CD14-positive monocyte (primary cell): ENCODE measurements around the gene TMEM175. TPM values are rescaled to one million over a fixed set of nuclear protein-coding genes. Genes with fewer than 3 reads are reported as not detected.

ENCODE experiments used
- DNase-seq, 3 donors: peaks; one replicate each; pipeline ENCODE4 v3.0.0-alpha.2; 2011 to 2022
- H2AFZ ChIP-seq: 2 replicates; pipeline ENCODE4 v1.6.0; 2012; ENCODE audit warnings: mild to moderate bottlenecking, low read depth, low read length, inconsistent platforms; ENCODE audit not compliant: insufficient read depth, poor library complexity, severe bottlenecking
- H3K27ac ChIP-seq, 2 donors: 1 replicate in 1 of 2; 2 replicates in 1 of 2; pipeline ENCODE4 v1.5.1; 2012 to 2013; ENCODE audit warnings: low read length in 2 of 2, control low read depth in 1 of 2, inconsistent platforms in 1 of 2, low read depth in 1 of 2, mild to moderate bottlenecking in 1 of 2
- H3K27me3 ChIP-seq, 2 donors: one replicate each; pipeline versions ENCODE4 v1.6.0 to v1.6.1; 2011 to 2013; ENCODE audit warnings: low read length in 2 of 2; ENCODE audit not compliant: control insufficient read depth in 2 of 2, insufficient read depth in 2 of 2
- H3K36me3 ChIP-seq, 2 donors: replicated peaks in 1 of 2; 1 replicate in 1 of 2; 2 replicates in 1 of 2; pipeline versions ENCODE4 v1.5.1 to v1.6.1; 2012 to 2013; ENCODE audit warnings: low read length in 2 of 2, control low read depth in 1 of 2, inconsistent platforms in 1 of 2, mild to moderate bottlenecking in 1 of 2; ENCODE audit not compliant: insufficient read depth in 2 of 2, control insufficient read depth in 1 of 2
- H3K4me1 ChIP-seq, 2 donors: 1 replicate in 1 of 2; 2 replicates in 1 of 2; pipeline versions ENCODE4 v1.5.1 to v1.6.1; 2012 to 2013; ENCODE audit warnings: low read length in 2 of 2, control low read depth in 1 of 2, inconsistent platforms in 1 of 2, mild to moderate bottlenecking in 1 of 2, moderate library complexity in 1 of 2; ENCODE audit not compliant: insufficient read depth in 2 of 2, control insufficient read depth in 1 of 2
- H3K4me2 ChIP-seq: replicated peaks from 2 replicates; pipeline ENCODE3; 2012; ENCODE audit warnings: low read length, moderate library complexity, mild to moderate bottlenecking; ENCODE audit not compliant: poor library complexity, severe bottlenecking; ENCODE audit errors: extremely low read depth
- H3K4me3 ChIP-seq, 3 experiments: fragments of 200-600 bp in 1 of 3; sonication (generic) in 1 of 3; replicated peaks in 1 of 3; 1 replicate in 2 of 3; 2 replicates in 1 of 3; pipeline ENCODE4 v1.5.1; 2011 to 2013; ENCODE audit warnings: low read length in 3 of 3, mild to moderate bottlenecking in 3 of 3, control low read depth in 2 of 3, low read depth in 2 of 3, inconsistent platforms in 1 of 3, moderate library complexity in 1 of 3
- H3K79me2 ChIP-seq: 2 replicates; pipeline ENCODE4 v1.6.0; 2012; ENCODE audit warnings: mild to moderate bottlenecking, control low read depth, inconsistent platforms, low read length, moderate library complexity; ENCODE audit not compliant: insufficient read depth
- H3K9ac ChIP-seq: 2 replicates; pipeline ENCODE4 v1.6.0; 2017; ENCODE audit warnings: low read length, mild to moderate bottlenecking; ENCODE audit not compliant: insufficient read depth, poor library complexity, severe bottlenecking
- H3K9me3 ChIP-seq, 2 donors: replicated peaks in 1 of 2; 1 replicate in 1 of 2; 2 replicates in 1 of 2; pipeline versions ENCODE4 v1.5.1 to v1.6.1; 2012 to 2013; ENCODE audit warnings: low read length in 2 of 2, control low read depth in 1 of 2; ENCODE audit not compliant: control insufficient read depth in 1 of 2, insufficient read depth in 1 of 2
- H4K20me1 ChIP-seq: 2 replicates; pipeline ENCODE4 v1.6.0; 2012; ENCODE audit warnings: mild to moderate bottlenecking, low read length, control low read depth, moderate library complexity; ENCODE audit not compliant: insufficient read depth
- H3K27ac Mint-ChIP-seq, 7 donors: one replicate each; pipeline ENCODE4 v1.8.0; 2020; ENCODE audit warnings: mild to moderate bottlenecking in 7 of 7, mixed read lengths in 7 of 7, moderate library complexity in 6 of 7, inconsistent platforms in 2 of 7
- H3K27me3 Mint-ChIP-seq, 3 donors: one replicate each; pipeline ENCODE4 v1.8.0; 2021 to 2022; ENCODE audit warnings: low read depth in 3 of 3, mild to moderate bottlenecking in 3 of 3, mixed read lengths in 3 of 3, moderate library complexity in 3 of 3, inconsistent platforms in 1 of 3
- H3K36me3 Mint-ChIP-seq, 2 donors: one replicate each; pipeline ENCODE4 v1.8.0; 2020; ENCODE audit warnings: mixed read lengths in 2 of 2, inconsistent platforms in 1 of 2, mild to moderate bottlenecking in 1 of 2
- H3K4me1 Mint-ChIP-seq: one replicate; pipeline ENCODE4 v1.8.0; 2020; ENCODE audit warnings: mild to moderate bottlenecking, mixed read lengths
- H3K4me3 Mint-ChIP-seq, 2 donors: one replicate each; pipeline ENCODE4 v1.8.0; 2020; ENCODE audit warnings: mild to moderate bottlenecking in 2 of 2, mixed read lengths in 2 of 2, moderate library complexity in 1 of 2
- H3K9me3 Mint-ChIP-seq, 7 donors: one replicate each; pipeline ENCODE4 v1.8.0; 2020 to 2022; ENCODE audit warnings: mixed read lengths in 7 of 7, mild to moderate bottlenecking in 6 of 7, moderate library complexity in 6 of 7, inconsistent platforms in 2 of 7
- CTCF ChIP-seq: fragments of 200-600 bp; IDR thresholded peaks from one replicate; pipeline ENCODE4 v1.8.0; 2022; ENCODE audit warnings: antibody characterized with exemption, mild to moderate bottlenecking
- WGBS: methylation state at CpG from one replicate; pipeline ENCODE4 v1.1.5; 2013; ENCODE audit warnings: missing lambda C conversion rate; ENCODE audit not compliant: insufficient coverage; 5-methylcytosine and 5-hydroxymethylcytosine counted together
- intact Hi-C, 2 donors: fragments of 100-400 bp; cut with micrococcal nuclease; formaldehyde crosslinking; loops; one replicate each; pipeline versions ENCODE4 v1.15.0 to v1.15.1; 2023
- polyA plus RNA-seq, 3 donors: library from polyadenylated mRNA; depleted of rRNA in 1 of 3; unstranded in 2 of 3; stranded (reverse) in 1 of 3; fragments of 300-500 nt in 2 of 3; fragments of >200 nt in 1 of 3; fragmentation: Illumina TruSeq in 2 of 3; gene quantifications; 1 replicate in 2 of 3; 2 replicates in 1 of 3; pipeline ENCODE4 v1.2.3, GENCODE V29; 2012 to 2021

The TMEM175 gene
- polyA plus RNA-seq, 3 donors: 18.9 to 216 (median 20.7) TPM

DNA sequence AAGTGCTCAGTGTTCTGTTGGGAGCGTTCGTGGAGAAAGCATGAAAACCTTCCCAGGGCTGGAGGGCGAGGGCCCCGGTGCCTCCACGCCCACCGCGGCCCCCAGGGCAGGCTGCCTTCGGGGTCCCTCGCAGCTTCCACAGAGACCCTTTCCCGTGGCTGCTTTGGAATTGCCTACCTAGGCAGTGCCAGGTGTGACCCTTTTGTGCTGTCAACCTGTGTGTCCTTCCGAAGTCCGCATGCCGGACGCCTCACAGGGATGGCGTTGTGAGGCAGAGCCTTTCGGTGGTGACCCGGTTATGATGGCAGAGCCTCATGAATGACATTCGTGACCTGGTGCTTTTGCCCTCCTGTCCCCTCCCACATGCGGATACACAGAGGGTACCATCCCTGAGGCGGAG, 17.4 kb downstream of the TMEM175 start:
- Mint-ChIP-seq H3K27ac (no peak overlapping the region), H3K9me3 (peaks cover 0 to 8% (median 0%) of the 10 kb centered on the region in 7 donors), H3K27me3 (peaks cover 0 to 14% (median 2%) of the 10 kb centered on the region in 3 donors), H3K36me3 (peaks cover 38 to 46% of the 10 kb centered on the region in 2 donors), H3K4me1 (peaks cover 3% of the 10 kb centered on the region), H3K4me3 (no peak overlapping the region)
- no peak for DNase-seq
- Histone ChIP-seq H3K9me3 (no peaks in the 10 kb centered on the region), H3K9ac (no peak overlapping the region), H4K20me1 (peaks cover 50% of the 10 kb centered on the region), H3K4me3 (no peak overlapping the region), H2AFZ (no peak overlapping the region), H3K27me3 (peaks cover 0 to 4% of the 10 kb centered on the region in 2 donors), H3K79me2 (peaks cover 10% of the 10 kb centered on the region), H3K4me1 (no peaks in the 10 kb centered on the region), H3K36me3 (peaks cover 18 to 36% of the 10 kb centered on the region in 2 donors), H3K4me2 (no peak overlapping the region), H3K27ac (no peak overlapping the region)
- intact Hi-C loops: no loop called here
- WGBS: over 99% methylated on average over 18 of the region's 20 CpGs
- TF ChIP-seq CTCF: no peak

GRCh38 chr4:950136-951020, 18.1 kb downstream of the TMEM175 start:
- 92% methylated on average over 19 of the region's 30 CpGs for WGBS
- Histone ChIP-seq H3K27me3 (peaks cover 0 to 4% of the 10 kb centered on the region in 2 donors), H3K36me3 (peaks cover 26 to 43% of the 10 kb centered on the region in 2 donors), H3K79me2 (peaks cover 6% of the 10 kb centered on the region), H3K9ac (no peak overlapping the region), H4K20me1 (peaks cover 43% of the 10 kb centered on the region), H3K4me2 (no peak overlapping the region), H2AFZ (no peak overlapping the region), H3K4me1 (no peaks in the 10 kb centered on the region), H3K27ac (no peak overlapping the region), H3K9me3 (no peaks in the 10 kb centered on the region), H3K4me3 (no peak overlapping the region)
- TF ChIP-seq CTCF: no peak
- peaks cover 38 to 49% of the 10 kb centered on the region in 2 donors for H3K36me3 Mint-ChIP-seq
- H3K4me1 Mint-ChIP-seq: peaks cover 3% of the 10 kb centered on the region
- H3K4me3 Mint-ChIP-seq: no peak overlapping the region
- peaks cover 0 to 6% (median 0%) of the 10 kb centered on the region in 7 donors for H3K9me3 Mint-ChIP-seq
- intact Hi-C loops: no loop called here
- DNase-seq: no peak
- H3K27ac Mint-ChIP-seq: no peak overlapping the region
- H3K27me3 Mint-ChIP-seq: peaks cover 0 to 10% (median 2%) of the 10 kb centered on the region in 3 donors
